GM19324 (cell line): ENCODE measurements around the gene CNTNAP2.

Source experiments
- ATAC-seq: cut with Tn5 transposase; IDR thresholded peaks from one replicate; pipeline ENCODE4 v1.9.1; 2021; ENCODE audit warnings: mild to moderate bottlenecking, moderate library complexity; ENCODE audit not compliant: unreplicated experiment, low FRiP score

Gene CNTNAP2

GRCh38 chr7:146659732-146660131 lies 543.1 kb downstream of the CNTNAP2 start:
- no peak for ATAC-seq

GRCh38 chr7:146660839-146661238 lies 544.2 kb downstream of the CNTNAP2 start:
- no peak for ATAC-seq

- ATAC-seq: no peak
Observed at GRCh38 chr7:146661435-146661834, 544.8 kb downstream of the CNTNAP2 start.

GRCh38 chr7:146661929-146662328 lies 545.3 kb downstream of the CNTNAP2 start:
- ATAC-seq: no peak

- no peak for ATAC-seq
Observed at GRCh38 chr7:146665023-146665422, 548.4 kb downstream of the CNTNAP2 start.

GRCh38 chr7:146670532-146670931 lies 553.9 kb downstream of the CNTNAP2 start:
- no peak for ATAC-seq

- ATAC-seq: no peak
Observed at GRCh38 chr7:146681487-146681886, 564.9 kb downstream of the CNTNAP2 start.

- no peak for ATAC-seq
Observed at GRCh38 chr7:146683439-146683838, 566.8 kb downstream of the CNTNAP2 start.

GRCh38 chr7:146690987-146691386 lies 574.4 kb downstream of the CNTNAP2 start:
- no peak for ATAC-seq

- ATAC-seq: no peak
Observed at GRCh38 chr7:146698995-146699610, 582.5 kb downstream of the CNTNAP2 start.

GRCh38 chr7:146700015-146700560 lies 583.5 kb downstream of the CNTNAP2 start:
- no peak for ATAC-seq

GRCh38 chr7:146701166-146701565 lies 584.6 kb downstream of the CNTNAP2 start:
- no peak for ATAC-seq

- no peak for ATAC-seq
Observed at GRCh38 chr7:146702898-146703297, 586.3 kb downstream of the CNTNAP2 start.

GRCh38 chr7:146709451-146710027 lies 592.9 kb downstream of the CNTNAP2 start:
- no peak for ATAC-seq

GRCh38 chr7:146713205-146713604 lies 596.6 kb downstream of the CNTNAP2 start:
- ATAC-seq: no peak

- no peak for ATAC-seq
Observed at GRCh38 chr7:146713934-146714333, 597.3 kb downstream of the CNTNAP2 start.

GRCh38 chr7:146720195-146720594 lies 603.6 kb downstream of the CNTNAP2 start:
- ATAC-seq: no peak

- no peak for ATAC-seq
Observed at GRCh38 chr7:146722986-146723385, 606.4 kb downstream of the CNTNAP2 start.

GRCh38 chr7:146725520-146725919 lies 608.9 kb downstream of the CNTNAP2 start:
- no peak for ATAC-seq

- ATAC-seq: no peak
Observed at GRCh38 chr7:146728141-146728540, 611.5 kb downstream of the CNTNAP2 start.

- ATAC-seq: no peak
Observed at GRCh38 chr7:146728611-146729010, 612.0 kb downstream of the CNTNAP2 start.

- no peak for ATAC-seq
Observed at GRCh38 chr7:146731185-146731584, 614.6 kb downstream of the CNTNAP2 start.
